SK-N-SH (cell line): ENCODE data around the gene RGS6. TPM values are rescaled to one million over a fixed set of nuclear protein-coding genes. Genes with fewer than 3 reads are reported as not detected.

Source experiments
- CTCF ChIA-PET: fragments of 300-600, 350-600 bp; formaldehyde crosslinking; extraction: SDS; loops from one replicate; lab custom pipeline; 2021; lab: Yijun Ruan, JAX
- POLR2A ChIA-PET: fragments of 350-600 bp; sonication (Branson Sonifier 250); formaldehyde crosslinking; extraction: SDS; loops from one replicate; lab custom pipeline; 2020; ENCODE audit warnings: antibody characterized with exemption, inconsistent platforms; lab: Yijun Ruan, JAX
- DNase-seq: peaks from one replicate; pipeline ENCODE4 v3.0.0; 2012
- H2AFZ ChIP-seq: fragments of 200-600 bp; sonication (generic); 2 replicates; pipeline ENCODE4 v1.8.1; 2016; ENCODE audit warnings: antibody characterized with exemption, mild to moderate bottlenecking, low read depth
- H3F3A ChIP-seq: fragments of 200-600 bp; sonication (generic); replicated peaks from 2 replicates; pipeline ENCODE3; 2016; ENCODE audit warnings: antibody characterized with exemption, mild to moderate bottlenecking; ENCODE audit not compliant: insufficient read depth
- H3K27ac ChIP-seq, 2 experiments: fragments of 200-500 bp in 1 of 2; fragments of 200-600 bp in 1 of 2; sonication (Bioruptor generic) in 1 of 2; sonication (generic), shearing (Covaris generic) in 1 of 2; 2 replicates each; pipeline versions ENCODE4 v1.5.1 to v1.6.1; 2014 to 2016; ENCODE audit warnings: low read depth in 2 of 2, inconsistent platforms in 1 of 2, low read length in 1 of 2, mild to moderate bottlenecking in 1 of 2, mixed read lengths in 1 of 2
- H3K27me3 ChIP-seq: fragments of 200-600 bp; sonication (generic), shearing (Covaris generic); 2 replicates; pipeline ENCODE4 v1.6.1; 2016; ENCODE audit warnings: mixed run types; ENCODE audit not compliant: insufficient read depth
- H3K36me3 ChIP-seq, 2 experiments: fragments of 200-500 bp in 1 of 2; fragments of 200-600 bp in 1 of 2; sonication (Bioruptor generic) in 1 of 2; sonication (generic) in 1 of 2; replicated peaks in 1 of 2; 2 replicates each; pipeline versions ENCODE3 to v1.5.1; 2014 to 2016; ENCODE audit warnings: low read length in 1 of 2, mild to moderate bottlenecking in 1 of 2; ENCODE audit not compliant: insufficient read depth in 2 of 2, control insufficient read depth in 1 of 2
- H3K4me1 ChIP-seq, 2 experiments: fragments of 200-500 bp in 1 of 2; fragments of 200-600 bp in 1 of 2; sonication (Bioruptor generic) in 1 of 2; sonication (generic), shearing (Covaris generic) in 1 of 2; 2 replicates each; pipeline versions ENCODE4 v1.5.1 to v1.6.1; 2014 to 2016; ENCODE audit warnings: low read depth in 1 of 2, low read length in 1 of 2, mixed run types in 1 of 2; ENCODE audit not compliant: insufficient read depth in 2 of 2, control insufficient read depth in 1 of 2
- H3K4me2 ChIP-seq: fragments of 200-600 bp; sonication (generic), shearing (Covaris generic); 2 replicates; pipeline ENCODE4 v1.6.1; 2017; ENCODE audit warnings: mixed run types
- H3K4me3 ChIP-seq, 2 experiments: fragments of 200-500 bp in 1 of 2; fragments of 200-600 bp in 1 of 2; sonication (Bioruptor generic) in 1 of 2; sonication (generic), shearing (Covaris generic) in 1 of 2; 2 replicates each; pipeline versions ENCODE4 v1.5.1 to v1.8.1; 2014 to 2016; ENCODE audit warnings: low read depth in 2 of 2, inconsistent platforms in 1 of 2, low read length in 1 of 2, mild to moderate bottlenecking in 1 of 2, mixed read lengths in 1 of 2, moderate library complexity in 1 of 2
- H3K79me2 ChIP-seq: fragments of 200-600 bp; sonication (generic); 2 replicates; pipeline ENCODE4 v1.8.1; 2017; ENCODE audit warnings: mild to moderate bottlenecking; ENCODE audit not compliant: insufficient read depth
- H3K9ac ChIP-seq: fragments of 200-600 bp; sonication (generic); 2 replicates; pipeline ENCODE4 v1.6.1; 2017; ENCODE audit warnings: mixed run types
- H3K9me2 ChIP-seq: fragments of 200-600 bp; sonication (generic); 2 replicates; pipeline ENCODE4 v1.6.1; 2017; ENCODE audit warnings: mixed run types
- H3K9me3 ChIP-seq: fragments of 200-600 bp; sonication (generic); 2 replicates; pipeline ENCODE4 v1.6.1; 2017; ENCODE audit warnings: mixed run types, mild to moderate bottlenecking, moderate library complexity
- H4K20me1 ChIP-seq: fragments of 200-600 bp; sonication (generic); 2 replicates; pipeline ENCODE4 v1.6.1; 2017; ENCODE audit warnings: mild to moderate bottlenecking, mixed run types; ENCODE audit not compliant: insufficient read depth
- CHD2 ChIP-seq: fragments of 150-350 bp; IDR thresholded peaks from 2 replicates; pipeline ENCODE4 v1.6.1; 2018; ENCODE audit warnings: low read length; ENCODE audit not compliant: partially characterized antibody
- ELF1 ChIP-seq: IDR thresholded peaks from 2 replicates; pipeline ENCODE4 v1.4.0; 2012
- FOSL2 ChIP-seq: IDR thresholded peaks from 2 replicates; pipeline ENCODE4 v1.4.0; 2012; ENCODE audit warnings: low read depth, mild to moderate bottlenecking, moderate library complexity, borderline replicate concordance
- GATA2 ChIP-seq: sonication (generic); formaldehyde crosslinking; IDR thresholded peaks from 2 replicates; pipeline ENCODE4 v1.5.0; 2020; ENCODE audit warnings: mild to moderate bottlenecking, missing genetic modification reagents
- MAX ChIP-seq: IDR thresholded peaks from 2 replicates; pipeline ENCODE4 v1.4.0; 2012; ENCODE audit warnings: low read depth
- MXI1 ChIP-seq: IDR thresholded peaks from 2 replicates; pipeline ENCODE4 v1.6.1; 2012; ENCODE audit warnings: mild to moderate bottlenecking, low read depth, low read length, improper control_type of control experiment
- RAD21 ChIP-seq: IDR thresholded peaks from 2 replicates; pipeline ENCODE4 v1.6.1; 2012; ENCODE audit warnings: mild to moderate bottlenecking, low read length
- REST ChIP-seq: IDR thresholded peaks from 2 replicates; pipeline ENCODE4 v1.6.1; 2012; ENCODE audit warnings: mild to moderate bottlenecking, low read depth, low read length, moderate library complexity
- RFX5 ChIP-seq: IDR thresholded peaks from 2 replicates; pipeline ENCODE4 v1.6.1; 2012; ENCODE audit warnings: mild to moderate bottlenecking, improper control_type of control experiment, low read length
- RXRA ChIP-seq: IDR thresholded peaks from 2 replicates; pipeline ENCODE4 v1.4.0; 2012; ENCODE audit warnings: low read depth, mild to moderate bottlenecking, borderline replicate concordance
- SIN3A ChIP-seq: IDR thresholded peaks from 2 replicates; pipeline ENCODE4 v1.6.1; 2012; ENCODE audit warnings: low read depth, mild to moderate bottlenecking, low read length, moderate library complexity, borderline replicate concordance
- TCF12 ChIP-seq: IDR thresholded peaks from 2 replicates; pipeline ENCODE4 v1.4.0; 2012
- WGBS: methylation state at CpG from one replicate; pipeline ENCODE4 v1.1.6; 2017; ENCODE audit warnings: low lambda C conversion rate; 5-methylcytosine and 5-hydroxymethylcytosine counted together
- polyA plus RNA-seq, 3 experiments: library from polyadenylated mRNA; depleted of rRNA; stranded (reverse); fragments of >200 nt; gene quantifications; 2 replicates each; pipeline ENCODE4 v1.2.3, GENCODE V29; 2012

The RGS6 gene
- polyA plus RNA-seq, 1 of the 3 experiments (the other 2 are of a cell fraction): not detected

- TF ChIP-seq MXI1: no peak
- no peak for TF ChIP-seq RXRA
- Histone ChIP-seq H3K9me3 (no peaks in the 10 kb centered on the region), H3K4me3 (no peak overlapping the region), H3K79me2 (no peaks in the 10 kb centered on the region), H4K20me1 (no peaks in the 10 kb centered on the region), H3K36me3 (no peaks in the 10 kb centered on the region), H3K9ac (no peak overlapping the region), H3F3A (no peaks in the 10 kb centered on the region), H3K4me2 (no peak overlapping the region), H3K27me3 (no peaks in the 10 kb centered on the region), H3K27ac (no peak overlapping the region), H3K4me1 (no peaks in the 10 kb centered on the region), H3K9me2 (no peaks in the 10 kb centered on the region), H2AFZ (no peak overlapping the region)
- ChIA-PET CTCF (no interaction called here), POLR2A (no interaction called here)
- WGBS: 11% methylated on average over 4 of the region's 4 CpGs
- DNase-seq: no peak
Observed at GRCh38 chr14:72063761-72064282, 131.6 kb downstream of the RGS6 start.

GRCh38 chr14:72064501-72064900 lies 132.3 kb downstream of the RGS6 start:
- Histone ChIP-seq H3K4me1 (no peaks in the 10 kb centered on the region), H3K9ac (no peak overlapping the region), H3K4me2 (no peak overlapping the region), H3K4me3 (no peak overlapping the region), H3K27me3 (no peaks in the 10 kb centered on the region), H2AFZ (no peak overlapping the region), H4K20me1 (no peaks in the 10 kb centered on the region), H3K9me2 (no peaks in the 10 kb centered on the region), H3K9me3 (no peaks in the 10 kb centered on the region), H3K36me3 (no peaks in the 10 kb centered on the region), H3F3A (no peaks in the 10 kb centered on the region), H3K79me2 (no peaks in the 10 kb centered on the region), H3K27ac (no peak overlapping the region)
- ChIA-PET POLR2A (no interaction called here), CTCF (no interaction called here)
- WGBS: 8% methylated on average over 4 of the region's 4 CpGs
- TF ChIP-seq TCF12 (no peak), RAD21 (no peak)
- no peak for DNase-seq

GRCh38 chr14:72070458-72070857 lies 138.2 kb downstream of the RGS6 start:
- H3K4me3 ChIP-seq: no peak overlapping the region
- CTCF ChIA-PET: interaction anchor here (1.4 kb wide), 1 partner anchor 34 kb away, joined by 6 read pairs; no protein-coding TSS in a partner anchor

GRCh38 chr14:72075649-72076334 lies 143.6 kb downstream of the RGS6 start:
- Histone ChIP-seq H3K9ac (no peak overlapping the region), H3K4me3 (no peak overlapping the region), H2AFZ (no peak overlapping the region), H3K36me3 (no peaks in the 10 kb centered on the region), H3K4me1 (no peaks in the 10 kb centered on the region), H3K79me2 (no peaks in the 10 kb centered on the region), H3K9me2 (no peaks in the 10 kb centered on the region), H3K4me2 (no peak overlapping the region), H3K27me3 (no peaks in the 10 kb centered on the region; the same call in 1 of the 2 replicates), H4K20me1 (no peaks in the 10 kb centered on the region), H3F3A (no peaks in the 10 kb centered on the region), H3K27ac (no peak overlapping the region), H3K9me3 (no peaks in the 10 kb centered on the region)
- ChIA-PET CTCF (no interaction called here), POLR2A (no interaction called here)
- no peak for DNase-seq
- 11% methylated on average over 9 of the region's 9 CpGs for WGBS
- TF ChIP-seq FOSL2: no peak
- TF ChIP-seq REST: no peak
- TF ChIP-seq MAX: no peak
- no peak for TF ChIP-seq RXRA
- no peak for TF ChIP-seq ELF1
- TF ChIP-seq GATA2 (CRISPR knock-in tag): no peak
- no peak for TF ChIP-seq CHD2
- TF ChIP-seq RAD21: no peak

More at GRCh38 chr14:72070458-72070857, 138.2 kb downstream of the RGS6 start:
- WGBS: 0% methylated on average over 1 of the region's 1 CpG
- Histone ChIP-seq H3K79me2 (no peaks in the 10 kb centered on the region), H3K4me1 (no peaks in the 10 kb centered on the region), H2AFZ (no peak overlapping the region), H3K9me3 (no peaks in the 10 kb centered on the region), H3K9ac (no peak overlapping the region), H3K27ac (no peak overlapping the region), H3K27me3 (no peaks in the 10 kb centered on the region; the same call in 1 of the 2 replicates), H4K20me1 (no peaks in the 10 kb centered on the region), H3K9me2 (no peaks in the 10 kb centered on the region), H3K4me2 (no peak overlapping the region)
- POLR2A ChIA-PET: no interaction called here
- no peak for TF ChIP-seq TCF12
- TF ChIP-seq RFX5: no peak
- no peak for TF ChIP-seq SIN3A
- TF ChIP-seq, all 33 proteins: peak for 0
- H3F3A ChIP-seq: no peaks in the 10 kb centered on the region
- DNase-seq: no peak
- H3K36me3 ChIP-seq: no peaks in the 10 kb centered on the region
